Psoas muscle (tissue), 8 donors: ENCODE data around the gene ICOS. TPM values are rescaled to one million over a fixed set of nuclear protein-coding genes. Genes with fewer than 3 reads are reported as not detected.

Experiments
- ATAC-seq, 4 donors: fragments of 200-7000 bp; cut with Tn5 transposase; one replicate each; pipeline ENCODE4 v1.9.1; 2020; ENCODE audit warnings: moderate library complexity in 3 of 4, mild to moderate bottlenecking in 2 of 4
- DNase-seq, 2 donors: peaks; one replicate each; pipeline ENCODE4 v3.0.0-alpha.2; 2020
- H3K27ac ChIP-seq: fragments of 200-600 bp; one replicate; pipeline ENCODE4 v1.8.0; 2022
- H3K27me3 ChIP-seq, 3 donors: fragments of 200-600 bp in 1 of 3; one replicate each; pipeline versions ENCODE4 v1.6.1 to v1.8.0; 2013 to 2022; ENCODE audit warnings: low read length in 2 of 3, mild to moderate bottlenecking in 2 of 3, moderate library complexity in 1 of 3; ENCODE audit not compliant: insufficient read depth in 3 of 3
- H3K36me3 ChIP-seq, 2 donors: fragments of 200-600 bp in 1 of 2; one replicate each; pipeline versions ENCODE4 v1.6.1 to v1.8.0; 2013 to 2022; ENCODE audit warnings: low read depth in 1 of 2, mild to moderate bottlenecking in 1 of 2, moderate library complexity in 1 of 2; ENCODE audit not compliant: insufficient read depth in 1 of 2
- H3K4me1 ChIP-seq: fragments of 200-600 bp; one replicate; pipeline ENCODE4 v1.8.0; 2022
- H3K4me3 ChIP-seq: fragments of 200-600 bp; one replicate; pipeline ENCODE4 v1.8.0; 2022; ENCODE audit warnings: mild to moderate bottlenecking
- H3K9me3 ChIP-seq: fragments of 200-600 bp; one replicate; pipeline ENCODE4 v1.8.0; 2022
- WGBS, 3 donors: extraction: QIAGEN DNeasy Blood & Tissue Kit; methylation state at CpG; one replicate each; pipeline versions ENCODE4 v1.1.6 to v1.1.7; 2013; 5-methylcytosine and 5-hydroxymethylcytosine counted together
- intact Hi-C, 2 donors: fragments of 100-400 bp; cut with DNase I; formaldehyde crosslinking; loops; one replicate each; pipeline versions ENCODE4 v1.11.0 to v1.14.2; 2022
- polyA plus RNA-seq, 3 donors: library from polyadenylated mRNA; stranded (reverse); fragments of 200-250 nt; gene quantifications; one replicate each; pipeline ENCODE4 v1.2.3, GENCODE V29; 2013
- total RNA-seq, 4 donors: library from RNA; stranded (reverse); fragmentation: NEBNext Ultra II Directional in 2 of 4; extraction: Animal tissue kit (Norgen Biotek cat#: 25700) in 2 of 4; gene quantifications; one replicate each; pipeline versions ENCODE4 v1.2.1 to v1.2.4, GENCODE V29; 2021 to 2023
- TF ChIP-seq, protein P1 (sequence below): fragments of 200-600 bp; IDR thresholded peaks from one replicate; pipeline ENCODE4 v1.8.0; 2022; ENCODE audit warnings: antibody characterized with exemption
- donor health status: healthy with polysubstance abuse.
- donor health status: DM: no; HTN: no; CAD: no; lungs with moderate emphysema.
- donor health status: Bipolar disorder and iron deficiency.
- donor health status: healthy.
- donor health status: DM: yes; HTN: yes; CAD: no.
- donor health status: DM: no; HTN: no; CAD: no.
- donor health status: DM: no; HTN: no; CAD: no.
- donor health status: DM: yes; HTN: yes; CAD: no.

Gene ICOS
- total and polyA plus RNA-seq, 7 donors: 0.03 TPM; not detected in 6

DNA sequence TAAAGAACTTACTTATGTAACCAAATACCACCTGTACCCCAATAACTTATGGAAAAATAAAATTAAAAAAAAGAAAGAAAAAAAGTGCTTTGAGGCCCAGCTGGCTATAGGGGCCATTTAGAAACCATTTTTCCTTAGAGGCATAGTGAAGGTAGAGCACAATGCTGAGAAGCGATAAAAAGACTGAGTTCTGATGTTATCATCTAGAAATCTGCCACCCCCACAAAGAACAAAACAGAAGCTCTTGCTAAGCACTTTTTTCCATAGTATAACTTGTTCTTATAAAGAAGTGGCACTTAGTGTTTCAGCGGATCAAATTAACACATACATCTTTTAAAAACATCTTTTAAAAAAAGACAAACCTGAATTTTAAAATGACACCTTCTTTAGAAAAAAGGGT lies 51.4 kb downstream of the ICOS start:
- DNase-seq: no peak
- H3K9me3 ChIP-seq: no peaks in the 10 kb centered on the region
- WGBS, 3 donors: 96 to 100% (median 97%) methylated on average over 2 of the region's 2 CpGs
- TF ChIP-seq, protein P1, sequence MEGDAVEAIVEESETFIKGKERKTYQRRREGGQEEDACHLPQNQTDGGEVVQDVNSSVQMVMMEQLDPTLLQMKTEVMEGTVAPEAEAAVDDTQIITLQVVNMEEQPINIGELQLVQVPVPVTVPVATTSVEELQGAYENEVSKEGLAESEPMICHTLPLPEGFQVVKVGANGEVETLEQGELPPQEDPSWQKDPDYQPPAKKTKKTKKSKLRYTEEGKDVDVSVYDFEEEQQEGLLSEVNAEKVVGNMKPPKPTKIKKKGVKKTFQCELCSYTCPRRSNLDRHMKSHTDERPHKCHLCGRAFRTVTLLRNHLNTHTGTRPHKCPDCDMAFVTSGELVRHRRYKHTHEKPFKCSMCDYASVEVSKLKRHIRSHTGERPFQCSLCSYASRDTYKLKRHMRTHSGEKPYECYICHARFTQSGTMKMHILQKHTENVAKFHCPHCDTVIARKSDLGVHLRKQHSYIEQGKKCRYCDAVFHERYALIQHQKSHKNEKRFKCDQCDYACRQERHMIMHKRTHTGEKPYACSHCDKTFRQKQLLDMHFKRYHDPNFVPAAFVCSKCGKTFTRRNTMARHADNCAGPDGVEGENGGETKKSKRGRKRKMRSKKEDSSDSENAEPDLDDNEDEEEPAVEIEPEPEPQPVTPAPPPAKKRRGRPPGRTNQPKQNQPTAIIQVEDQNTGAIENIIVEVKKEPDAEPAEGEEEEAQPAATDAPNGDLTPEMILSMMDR: no peak
- no peak overlapping the region for H3K27ac ChIP-seq
- no peaks in the 10 kb centered on the region for H3K4me1 ChIP-seq
- no peaks in the 10 kb centered on the region for H3K27me3 ChIP-seq
- H3K36me3 ChIP-seq: no peaks in the 10 kb centered on the region
- intact Hi-C loops: no loop called here
- H3K4me3 ChIP-seq: no peak overlapping the region
- ATAC-seq: no peak

DNA sequence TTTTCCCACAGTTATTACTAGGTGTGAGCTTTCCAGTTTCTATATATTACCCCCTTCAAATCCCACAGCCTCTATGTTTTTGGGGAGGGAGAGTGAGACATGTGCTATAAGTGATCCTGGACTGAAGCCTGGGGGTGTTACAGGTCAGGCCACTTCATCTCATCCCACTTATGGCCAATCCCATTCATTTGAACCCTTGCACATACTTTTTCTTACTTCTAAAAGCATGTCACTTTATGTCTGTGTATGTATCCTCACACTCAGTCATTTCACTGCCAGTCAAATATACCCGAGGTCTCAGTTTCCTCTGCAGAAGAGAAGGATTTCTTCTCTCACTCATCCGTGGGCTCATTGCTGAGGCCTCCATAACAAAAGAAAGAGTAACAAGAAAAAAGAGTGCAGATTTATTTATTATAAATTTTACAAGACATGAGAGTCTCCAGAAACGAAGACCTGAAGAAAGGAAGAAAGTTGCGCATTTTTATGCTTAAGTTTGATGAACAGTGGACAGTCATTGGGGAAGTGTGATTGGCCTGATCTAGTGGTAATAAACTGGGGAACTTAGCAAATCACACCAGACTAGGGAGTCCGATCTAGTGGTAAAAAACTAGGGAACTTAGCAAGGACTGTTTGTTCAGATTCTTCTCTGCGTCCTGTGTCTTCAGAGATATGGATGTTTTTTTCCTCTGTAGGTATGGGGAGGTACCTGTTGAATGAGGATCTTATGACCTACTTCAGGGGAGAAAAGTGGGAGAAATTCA lies 52.1 kb downstream of the ICOS start:
- Histone ChIP-seq H3K4me3 (no peak overlapping the region), H3K27ac (no peak overlapping the region), H3K9me3 (no peaks in the 10 kb centered on the region), H3K36me3 (no peaks in the 10 kb centered on the region), H3K4me1 (no peaks in the 10 kb centered on the region), H3K27me3 (no peaks in the 10 kb centered on the region)
- intact Hi-C loops: no loop called here
- ATAC-seq (no peak), DNase-seq (no peak)
- TF ChIP-seq, protein P1: no peak
- WGBS, 3 donors: 89 to 94% (median 92%) methylated on average over 6 of the region's 6 CpGs

DNA sequence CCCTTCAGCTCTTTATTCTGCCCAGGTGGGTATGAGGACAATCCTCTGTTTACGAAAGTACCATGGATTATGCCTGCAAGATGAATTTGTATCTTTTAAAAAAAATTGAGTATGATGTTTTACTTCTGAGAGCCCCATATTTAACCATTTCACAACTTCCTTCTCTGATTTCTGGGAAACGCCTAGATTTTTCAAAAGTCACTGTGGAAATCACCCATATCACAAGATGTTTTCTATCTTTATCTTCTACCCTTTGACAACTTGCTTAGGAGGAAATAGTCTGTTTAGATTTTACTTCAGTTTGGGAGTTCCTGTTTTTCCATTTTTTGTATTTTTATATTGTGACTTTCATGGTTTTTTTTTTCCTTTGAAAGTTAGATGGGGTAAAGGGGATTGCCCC lies 53.0 kb downstream of the ICOS start:
- no peaks in the 10 kb centered on the region for H3K27me3 ChIP-seq
- TF ChIP-seq, protein P1: no peak
- DNase-seq: no peak
- H3K36me3 ChIP-seq: no peaks in the 10 kb centered on the region
- no peak overlapping the region for H3K27ac ChIP-seq
- no peaks in the 10 kb centered on the region for H3K9me3 ChIP-seq
- WGBS, 3 donors: 89 to 97% (median 93%) methylated on average over 2 of the region's 2 CpGs
- H3K4me1 ChIP-seq: no peaks in the 10 kb centered on the region
- no peak for ATAC-seq
- intact Hi-C loops: no loop called here
- H3K4me3 ChIP-seq: no peak overlapping the region

DNA sequence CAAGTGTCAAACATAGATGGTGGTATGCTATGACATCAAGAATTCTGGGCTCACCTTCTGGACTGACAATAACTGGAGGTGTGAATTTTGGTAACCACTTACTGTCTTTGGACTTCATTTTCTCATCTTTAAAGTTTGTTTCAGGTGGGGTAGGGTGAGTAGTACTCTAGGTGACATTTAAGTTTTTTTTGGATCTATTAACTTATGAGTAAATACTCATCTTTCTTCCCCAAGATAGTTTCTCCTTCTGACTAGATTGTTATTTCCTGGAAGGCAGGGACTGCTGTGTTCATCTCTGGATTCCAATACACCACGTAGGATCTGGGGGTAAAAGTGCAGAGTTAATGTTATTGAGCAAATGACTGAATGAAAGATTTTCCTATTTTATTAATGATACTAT lies 55.9 kb downstream of the ICOS start:
- TF ChIP-seq, protein P1: no peak
- WGBS, 3 donors: 61 to 83% (median 71%) methylated on average over 1 of the region's 1 CpG

DNA sequence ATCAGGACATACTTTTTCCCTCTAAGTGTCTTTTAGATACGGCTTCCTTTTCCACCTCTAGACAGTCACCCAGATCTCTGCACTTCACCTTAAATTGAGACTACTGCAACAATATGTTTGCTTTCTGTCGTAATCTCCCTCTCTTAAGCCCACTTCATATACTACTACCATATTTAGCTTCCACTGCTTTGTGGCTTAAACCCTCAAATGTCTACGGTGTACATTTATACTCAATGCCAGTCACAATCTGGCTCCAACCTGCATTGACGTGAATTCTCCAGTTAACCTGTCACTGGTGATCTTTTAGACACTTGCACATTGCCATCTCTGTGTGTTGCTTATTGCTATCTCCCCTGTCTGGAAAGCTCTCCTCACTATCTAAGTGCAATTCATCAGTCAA lies 56.4 kb downstream of the ICOS start:
- Histone ChIP-seq H3K27me3 (no peaks in the 10 kb centered on the region), H3K27ac (no peak overlapping the region), H3K36me3 (no peaks in the 10 kb centered on the region), H3K4me1 (no peaks in the 10 kb centered on the region), H3K4me3 (no peak overlapping the region), H3K9me3 (no peaks in the 10 kb centered on the region)
- DNase-seq (no peak), ATAC-seq (no peak)
- WGBS, 3 donors: 87 to 93% (median 88%) methylated on average over 4 of the region's 4 CpGs
- intact Hi-C loops: no loop called here
- TF ChIP-seq, protein P1: no peak

More for the DNA sequence above, 55.9 kb downstream of the ICOS start:
- no peaks in the 10 kb centered on the region for H3K36me3 ChIP-seq
- no peak overlapping the region for H3K4me3 ChIP-seq
- no peaks in the 10 kb centered on the region for H3K4me1 ChIP-seq
- no peaks in the 10 kb centered on the region for H3K9me3 ChIP-seq
- ATAC-seq (no peak), DNase-seq (no peak)
- intact Hi-C loops: no loop called here
- no peaks in the 10 kb centered on the region for H3K27me3 ChIP-seq
- H3K27ac ChIP-seq: no peak overlapping the region
